HG03565 (cell line): ENCODE data around the gene LCE4A.

Experiments
- ATAC-seq: cut with Tn5 transposase; IDR thresholded peaks from one replicate; pipeline ENCODE4 v1.9.1; 2021; ENCODE audit warnings: mild to moderate bottlenecking, moderate library complexity; ENCODE audit not compliant: unreplicated experiment

LCE4A gene

GRCh38 chr1:152745289-152745704 is 37.3 kb downstream of the LCE4A start:
- ATAC-seq: no peak

- ATAC-seq: no peak
These were observed 37.9 kb downstream of the LCE4A start for GRCh38 chr1:152745765-152746444.

GRCh38 chr1:152747831-152748230 is 39.9 kb downstream of the LCE4A start:
- ATAC-seq: no peak

GRCh38 chr1:152752225-152752624 is 44.3 kb downstream of the LCE4A start:
- no peak for ATAC-seq

- ATAC-seq: no peak
These were observed 45.6 kb downstream of the LCE4A start for GRCh38 chr1:152753586-152753985.

- ATAC-seq: no peak
These were observed 48.9 kb downstream of the LCE4A start for GRCh38 chr1:152756872-152757271.

- no peak for ATAC-seq
These were observed 49.8 kb downstream of the LCE4A start, which contains the start of gene KPRP for GRCh38 chr1:152757747-152758146. KPRP (plus strand) TSS chr1:152758025; CDS start chr1:152759589, 1,564 bp downstream.

GRCh38 chr1:152758636-152759035 is 50.7 kb downstream of the LCE4A start:
- no peak for ATAC-seq
